Activated CD4-positive, alpha-beta T cell treated with anti-CD3 and anti-CD28 coated beads for 48 hours (primary cell): ENCODE data around the gene RAD51B.
"Not testable (repeated sequence)": the region's sequence is repeated elsewhere in the genome, so short reads cannot be mapped to it uniquely, and the experiment has no call there.

Experiments used
- DNase-seq: peaks from one replicate; pipeline ENCODE4 v3.0.0-alpha.2; 2020

The RAD51B gene

GRCh38 chr14:67987606-67988005 lies 168.0 kb downstream of the RAD51B start:
- DNase-seq: no peak

- DNase-seq: not testable (repeated sequence)
Observed at GRCh38 chr14:67988210-67988609, 168.6 kb downstream of the RAD51B start.

- no peak for DNase-seq
Observed at GRCh38 chr14:67990576-67990975, 171.0 kb downstream of the RAD51B start.

DNA sequence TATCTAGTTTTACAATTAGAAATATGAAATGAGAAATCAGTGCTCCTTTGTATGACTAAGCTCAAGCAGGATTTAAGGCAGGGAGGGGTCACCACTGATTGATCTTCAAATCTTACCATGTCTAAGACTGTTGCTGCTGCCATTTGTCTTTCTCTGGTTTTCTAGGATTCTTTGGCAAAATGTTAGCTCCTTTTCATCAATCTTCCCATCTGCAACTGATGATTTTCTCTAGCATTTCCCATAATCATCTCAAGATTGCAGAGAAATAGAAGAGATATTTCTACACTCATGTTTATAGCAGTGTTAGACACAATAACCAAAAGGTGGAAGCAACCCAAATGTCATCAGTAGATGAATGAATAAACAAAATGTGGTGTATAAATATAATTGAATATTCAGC lies 175.0 kb downstream of the RAD51B start:
- DNase-seq: no peak

- no peak for DNase-seq
Observed at GRCh38 chr14:67996235-67996634, 176.7 kb downstream of the RAD51B start.

- no peak for DNase-seq
Observed at GRCh38 chr14:67998834-67999233, 179.3 kb downstream of the RAD51B start.

DNA sequence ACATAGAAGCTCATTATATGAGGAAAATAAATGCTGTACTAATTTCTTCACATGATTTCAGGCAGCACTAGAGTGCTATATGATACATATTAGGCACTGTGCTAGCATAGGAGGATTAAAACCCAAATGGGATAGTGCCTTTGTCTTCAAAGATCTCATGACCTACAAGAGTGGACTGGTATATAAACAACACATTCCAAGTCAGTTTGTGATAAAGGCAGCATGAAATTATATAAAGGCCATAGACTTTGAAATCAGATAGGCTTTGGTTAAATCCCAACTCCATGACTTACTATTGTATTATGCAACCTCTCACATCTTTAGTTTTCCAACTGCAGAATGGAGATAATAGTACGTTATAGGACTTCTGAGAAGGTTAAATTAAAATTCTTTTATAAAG lies 179.7 kb downstream of the RAD51B start:
- DNase-seq: no peak

- DNase-seq: no peak
Observed at GRCh38 chr14:67999705-68000384, 180.3 kb downstream of the RAD51B start.

GRCh38 chr14:68000511-68000910 lies 180.9 kb downstream of the RAD51B start:
- no peak for DNase-seq

GRCh38 chr14:68008491-68008890 lies 188.9 kb downstream of the RAD51B start:
- no peak for DNase-seq

- no peak for DNase-seq
Observed at GRCh38 chr14:68011406-68012028, 191.9 kb downstream of the RAD51B start.

DNA sequence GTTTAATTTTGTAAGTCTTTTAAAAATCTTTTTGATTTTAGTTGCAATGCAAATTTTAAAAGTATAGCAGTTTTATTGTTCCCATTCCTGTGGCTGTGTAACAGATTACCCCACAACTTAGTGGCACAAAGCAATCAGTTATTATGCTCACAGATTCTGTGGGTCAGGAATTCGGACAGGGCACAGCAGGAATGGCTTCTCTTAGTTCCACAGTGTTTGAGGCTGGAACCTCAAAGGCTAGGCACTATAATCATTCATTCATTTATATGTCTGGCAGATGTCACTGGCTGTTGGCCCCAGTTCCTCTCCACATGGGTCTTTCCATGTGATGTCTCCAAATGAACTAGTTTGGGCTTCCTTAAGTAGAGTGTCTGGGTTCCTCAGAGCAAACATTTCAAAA lies 193.3 kb downstream of the RAD51B start:
- no peak for DNase-seq

- DNase-seq: no peak
Observed at GRCh38 chr14:68013326-68013725, 193.7 kb downstream of the RAD51B start.

GRCh38 chr14:68014771-68015170 lies 195.2 kb downstream of the RAD51B start:
- no peak for DNase-seq

- no peak for DNase-seq
Observed at GRCh38 chr14:68015356-68016254, 196.0 kb downstream of the RAD51B start.

DNA sequence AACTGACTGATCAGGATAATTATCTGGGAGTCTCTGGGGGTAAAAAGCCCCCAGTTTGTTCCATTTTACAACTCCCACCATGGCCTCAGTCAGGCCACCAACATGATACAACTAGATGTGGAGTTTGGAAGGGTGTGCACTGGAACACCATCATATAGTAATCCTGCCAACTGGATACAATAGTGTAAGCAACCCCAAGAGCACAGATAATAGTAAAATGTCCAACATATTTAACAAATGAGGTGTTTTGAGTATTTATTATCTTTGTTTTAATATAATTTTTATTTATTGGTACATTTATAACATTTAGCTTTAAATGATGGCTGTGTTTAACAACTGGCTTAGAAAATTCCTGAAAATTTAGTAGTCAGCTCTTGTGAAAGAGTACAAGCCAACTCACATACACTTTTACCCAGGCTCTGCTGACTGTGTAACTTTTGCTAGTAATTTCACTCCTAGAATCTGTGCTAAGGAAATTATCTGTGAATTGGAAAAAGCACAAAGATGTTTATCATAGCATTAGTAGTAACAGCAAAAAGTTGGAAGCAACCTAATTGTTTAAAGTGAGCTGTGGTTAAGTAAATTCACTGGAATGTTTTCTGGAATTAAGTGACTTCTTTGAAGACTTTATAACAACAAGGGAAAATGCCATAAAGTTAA lies 196.8 kb downstream of the RAD51B start:
- DNase-seq: no peak

GRCh38 chr14:68018598-68018997 lies 199.0 kb downstream of the RAD51B start:
- no peak for DNase-seq

- no peak for DNase-seq
Observed at GRCh38 chr14:68020493-68020892, 200.9 kb downstream of the RAD51B start.

- DNase-seq: no peak
Observed at GRCh38 chr14:68020999-68021663, 201.6 kb downstream of the RAD51B start.

GRCh38 chr14:68027276-68027675 lies 207.7 kb downstream of the RAD51B start:
- DNase-seq: no peak

DNA sequence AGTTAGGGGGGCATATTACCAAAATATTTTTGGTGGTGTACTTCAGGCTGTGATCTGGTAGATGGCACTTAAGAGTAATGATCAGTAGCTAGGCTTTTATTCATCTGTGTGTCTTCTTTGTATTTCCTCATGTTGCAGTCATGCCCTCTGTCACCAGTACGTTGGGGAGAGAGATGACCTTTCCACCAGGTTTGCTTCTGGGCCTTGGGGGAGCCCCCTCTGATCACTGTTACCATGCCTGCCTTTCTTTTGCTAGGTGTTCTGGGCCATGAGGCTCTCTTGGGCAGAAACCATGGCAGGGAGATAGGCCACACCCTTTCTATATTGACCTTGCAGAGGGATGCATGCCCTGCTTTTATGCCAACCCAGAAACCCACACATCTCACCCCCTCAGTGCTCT lies 208.5 kb downstream of the RAD51B start:
- no peak for DNase-seq

- DNase-seq: not testable (repeated sequence)
Observed at GRCh38 chr14:68031011-68031410, 211.4 kb downstream of the RAD51B start.

DNA sequence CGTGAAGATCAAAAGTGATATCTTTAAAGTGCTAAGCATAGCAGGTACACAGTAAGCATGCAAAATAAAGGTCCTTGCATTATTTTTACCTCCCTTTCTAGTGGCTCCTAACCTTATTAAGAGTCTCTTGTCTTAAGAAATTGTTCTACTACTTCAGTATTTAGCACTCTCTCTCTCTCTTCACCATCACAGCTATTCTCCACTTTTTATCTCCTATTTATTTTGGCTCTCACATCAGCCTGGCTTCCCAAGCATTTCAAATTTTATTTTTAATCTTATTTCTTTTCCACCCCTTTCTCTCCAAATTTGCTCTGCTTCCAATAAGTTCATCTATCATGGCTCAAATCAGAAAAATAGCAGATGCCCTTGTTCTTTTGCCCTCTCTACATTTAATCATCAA lies 212.6 kb downstream of the RAD51B start:
- DNase-seq: no peak
